ENCODE measurements around the gene LBX2. TPM values are rescaled to one million over a fixed set of nuclear protein-coding genes. Genes with fewer than 3 reads are reported as not detected.

The LBX2 gene
- total and polyA plus RNA-seq, 2 of the 4 experiments (the other 2 are of a cell fraction): 0.18 to 0.62 TPM

DNA sequence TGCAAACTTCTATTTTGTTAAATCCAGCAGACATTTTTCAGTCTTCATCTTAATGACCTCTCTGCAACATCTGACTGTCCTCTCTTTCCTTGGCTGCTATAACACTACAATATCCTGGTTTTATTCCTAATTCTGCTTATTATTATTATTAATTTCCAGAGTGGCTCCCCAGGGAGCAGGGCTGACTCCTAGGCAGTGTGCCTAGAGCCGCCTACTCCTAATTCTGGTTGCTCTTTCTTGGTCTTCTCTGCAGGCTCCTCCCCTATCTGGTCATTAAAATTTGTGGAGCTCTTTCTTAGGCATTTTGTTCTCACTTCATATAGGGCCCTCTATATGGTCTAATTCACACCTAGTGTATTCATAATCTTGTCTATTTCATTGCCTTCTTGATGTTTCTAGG, 43.6 kb upstream of the LBX2 start:
- Histone ChIP-seq H3K9me1 (ENCODE audit: insufficient read depth, low read length) (no peaks in the 10 kb centered on the region), H3K14ac (replicated peaks; ENCODE audit: low read depth, low read length) (no peak overlapping the region), H3K18ac (ENCODE audit: low read depth, low read length) (no peak overlapping the region), H2AFZ (replicated peaks; ENCODE audit: low read length, poor library complexity) (no peak overlapping the region), H3K27me3 (ENCODE audit: control insufficient read depth, insufficient read depth, low read length) (no peaks in the 10 kb centered on the region), H3K23ac (ENCODE audit: low read depth, low read length) (no peak overlapping the region), H4K20me1 (ENCODE audit: insufficient read depth, low read length) (no peaks in the 10 kb centered on the region), H2BK120ac (ENCODE audit: low read depth, low read length) (no peak overlapping the region), H2BK5ac (ENCODE audit: low read depth, low read length, poor library complexity, severe bottlenecking) (no peak overlapping the region), H3K56ac (ENCODE audit: extremely low read depth, insufficient read depth, low read length) (no peak overlapping the region), H4K91ac (ENCODE audit: insufficient read depth, low read depth, low read length) (no peak overlapping the region), H3K4me1 (ENCODE audit: control insufficient read depth, insufficient read depth, low read length) (no peaks in the 10 kb centered on the region), H3K4me3 (ENCODE audit: insufficient read depth, low read depth, low read length) (no peak overlapping the region), H3K9ac (ENCODE audit: low read depth, low read length) (no peak overlapping the region), H2BK20ac (ENCODE audit: low read depth, low read length) (no peak overlapping the region), H3K9me3 (ENCODE audit: control insufficient read depth, insufficient read depth, low read length) (no peaks in the 10 kb centered on the region), H3K36me3 (ENCODE audit: control insufficient read depth, insufficient read depth, low read length) (peaks cover 6% of the 10 kb centered on the region; the same call in 1 of the 2 replicates), H3K79me1 (ENCODE audit: low read depth in 1 of 2, low read length in 2 of 2) (0 out of 4 replicates have a peak, but pooled peaks cover 0 to 1% of the 10 kb centered on the region in 2 experiments), H3K4ac (ENCODE audit: low read depth, low read length) (no peak overlapping the region), H2BK15ac (ENCODE audit: low read depth, low read length) (no peak overlapping the region), H3K4me2 (ENCODE audit: low read depth, low read length) (no peak overlapping the region), H2AK9ac (replicated peaks; ENCODE audit: low read depth, low read length, poor library complexity) (no peak overlapping the region), H4K8ac (ENCODE audit: low read depth in 2 of 2, low read length in 2 of 2) (no peak overlapping the region), H4K5ac (ENCODE audit: low read depth, low read length) (no peak overlapping the region), H3K27ac (ENCODE audit: insufficient read depth, low read length) (no peak overlapping the region), H2AK5ac (ENCODE audit: low read depth, low read length) (no peak overlapping the region)
- TF ChIP-seq, protein P1, sequence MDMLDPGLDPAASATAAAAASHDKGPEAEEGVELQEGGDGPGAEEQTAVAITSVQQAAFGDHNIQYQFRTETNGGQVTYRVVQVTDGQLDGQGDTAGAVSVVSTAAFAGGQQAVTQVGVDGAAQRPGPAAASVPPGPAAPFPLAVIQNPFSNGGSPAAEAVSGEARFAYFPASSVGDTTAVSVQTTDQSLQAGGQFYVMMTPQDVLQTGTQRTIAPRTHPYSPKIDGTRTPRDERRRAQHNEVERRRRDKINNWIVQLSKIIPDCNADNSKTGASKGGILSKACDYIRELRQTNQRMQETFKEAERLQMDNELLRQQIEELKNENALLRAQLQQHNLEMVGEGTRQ (IDR thresholded peaks at IDR 0.05; ENCODE audit: low read depth, low read length): no peak
- TF ChIP-seq RCOR1 (IDR thresholded peaks at IDR 0.05; ENCODE audit: insufficient replicate concordance, low read length): no peak
- TF ChIP-seq MAFK (IDR thresholded peaks at IDR 0.05; ENCODE audit: low read depth, low read length): no peak
- no peak for TF ChIP-seq MAZ (IDR thresholded peaks at IDR 0.05; ENCODE audit: borderline replicate concordance, low read depth, low read length)
- no peak for TF ChIP-seq CTCF (conservative IDR thresholded peaks at IDR 0.05; ENCODE audit: low read depth, low read length)
- TF ChIP-seq RAD21 (IDR thresholded peaks at IDR 0.05; ENCODE audit: low read length): no peak
- no peak for TF ChIP-seq MXI1 (IDR thresholded peaks at IDR 0.05; ENCODE audit: borderline replicate concordance, low read depth, low read length)
- TF ChIP-seq CEBPB (IDR thresholded peaks at IDR 0.05; ENCODE audit: low read depth, low read length): no peak
- no peak for TF ChIP-seq BHLHE40 (IDR thresholded peaks at IDR 0.05; ENCODE audit: low read depth, low read length)
- TF ChIP-seq CHD1 (IDR thresholded peaks at IDR 0.05; ENCODE audit: low read depth, low read length): no peak
- TF ChIP-seq NFE2L2 (IDR thresholded peaks at IDR 0.05; ENCODE audit: low read depth, low read length): no peak
- TF ChIP-seq RFX5 (IDR thresholded peaks at IDR 0.05; ENCODE audit: low read depth, low read length): no peak
- no peak for TF ChIP-seq POLR2A (IDR thresholded peaks at IDR 0.05; ENCODE audit: low read depth, low read length)
- no peak for TF ChIP-seq FOS (IDR thresholded peaks at IDR 0.05; ENCODE audit: low read depth, low read length)
- TF ChIP-seq, protein P2, sequence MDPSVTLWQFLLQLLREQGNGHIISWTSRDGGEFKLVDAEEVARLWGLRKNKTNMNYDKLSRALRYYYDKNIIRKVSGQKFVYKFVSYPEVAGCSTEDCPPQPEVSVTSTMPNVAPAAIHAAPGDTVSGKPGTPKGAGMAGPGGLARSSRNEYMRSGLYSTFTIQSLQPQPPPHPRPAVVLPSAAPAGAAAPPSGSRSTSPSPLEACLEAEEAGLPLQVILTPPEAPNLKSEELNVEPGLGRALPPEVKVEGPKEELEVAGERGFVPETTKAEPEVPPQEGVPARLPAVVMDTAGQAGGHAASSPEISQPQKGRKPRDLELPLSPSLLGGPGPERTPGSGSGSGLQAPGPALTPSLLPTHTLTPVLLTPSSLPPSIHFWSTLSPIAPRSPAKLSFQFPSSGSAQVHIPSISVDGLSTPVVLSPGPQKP (IDR thresholded peaks at IDR 0.05; ENCODE audit: borderline replicate concordance, low read depth, low read length): no peak
- no peak for TF ChIP-seq SMC3 (IDR thresholded peaks at IDR 0.05; ENCODE audit: low read depth, low read length)
- DNase-seq (no peak), ATAC-seq (ENCODE audit: low read depth) (no peak)
- ChIA-PET POLR2A (ENCODE audit: unreplicated experiment) (no interaction called here), CTCF (interaction anchor here (0.7 kb wide), 1 partner anchor 211 kb away, joined by 3 read pairs; no protein-coding TSS in a partner anchor)
- in situ Hi-C loops (cut with MboI; ENCODE audit: low sequenced_read_pairs): no loop called here
- no TSS peak for BruUV-seq (replicated peaks)
- no CpG with 5 or more reads among the region's 1 CpG for WGBS, 2 experiments (ENCODE audit: extremely low coverage in 2 of 2, insufficient read length in 1 of 2)
- intact Hi-C loops (cut with micrococcal nuclease): no loop called here
- dilution Hi-C loops (cut with HindIII; ENCODE audit: low sequenced_read_pairs, unreplicated experiment): no loop called here
